ENCODE measurements around the gene LITAF. TPM values are rescaled to one million over a fixed set of nuclear protein-coding genes. Genes with fewer than 3 reads are reported as not detected.

The LITAF gene
- total and polyA plus RNA-seq, 2 of the 4 experiments (the other 2 are of a cell fraction) = 113 to 206 TPM

- peaks cover 5% of the 10 kb centered on the region; the same call in 1 of the 2 replicates for H3K9me1 ChIP-seq (ENCODE audit: insufficient read depth, low read length)
- TF ChIP-seq MAFK (IDR thresholded peaks at IDR 0.05; ENCODE audit: low read depth, low read length) (no peak), RFX5 (IDR thresholded peaks at IDR 0.05; ENCODE audit: low read depth, low read length) (no peak), BHLHE40 (IDR thresholded peaks at IDR 0.05; ENCODE audit: low read depth, low read length) (no peak), RCOR1 (IDR thresholded peaks at IDR 0.05; ENCODE audit: insufficient replicate concordance, low read length) (no peak), MXI1 (IDR thresholded peaks at IDR 0.05; ENCODE audit: borderline replicate concordance, low read depth, low read length) (no peak), FOS (IDR thresholded peaks at IDR 0.05; ENCODE audit: low read depth, low read length) (no peak), SMC3 (IDR thresholded peaks at IDR 0.05; ENCODE audit: low read depth, low read length) (no peak)
- H3K23ac ChIP-seq (ENCODE audit: low read depth, low read length) = no peak overlapping the region
- H3K4me2 ChIP-seq (ENCODE audit: low read depth, low read length) = no peak overlapping the region
- in situ Hi-C loops (cut with MboI; ENCODE audit: low sequenced_read_pairs) = no loop called here
- H3K4me3 ChIP-seq (ENCODE audit: insufficient read depth, low read depth, low read length) = no peak overlapping the region
- no TSS peak for BruUV-seq (replicated peaks)
- H3K4ac ChIP-seq (ENCODE audit: low read depth, low read length) = no peak overlapping the region
- no peak overlapping the region for H4K91ac ChIP-seq (ENCODE audit: insufficient read depth, low read depth, low read length)
- 97% methylated on average over 9 of the region's 11 CpGs; no CpG with 5 or more reads in 1 of the 2 experiments for WGBS, 2 experiments (ENCODE audit: extremely low coverage in 2 of 2, insufficient read length in 1 of 2)
- no peak overlapping the region for H3K56ac ChIP-seq (ENCODE audit: extremely low read depth, insufficient read depth, low read length)
- H3K9me3 ChIP-seq (ENCODE audit: control insufficient read depth, insufficient read depth, low read length) = peaks cover 13% of the 10 kb centered on the region
- no peak overlapping the region for H4K8ac ChIP-seq (ENCODE audit: low read depth in 2 of 2, low read length in 2 of 2)
- peaks cover 8% of the 10 kb centered on the region for H4K20me1 ChIP-seq (ENCODE audit: insufficient read depth, low read length)
- H2BK15ac ChIP-seq (ENCODE audit: low read depth, low read length) = no peak overlapping the region
- H2BK120ac ChIP-seq (ENCODE audit: low read depth, low read length) = no peak overlapping the region
- ChIA-PET CTCF (no interaction called here), POLR2A (ENCODE audit: unreplicated experiment) (no interaction called here)
- no peaks in the 10 kb centered on the region for H3K4me1 ChIP-seq (ENCODE audit: control insufficient read depth, insufficient read depth, low read length)
- H4K5ac ChIP-seq (ENCODE audit: low read depth, low read length) = no peak overlapping the region
- H3K18ac ChIP-seq (ENCODE audit: low read depth, low read length) = no peak overlapping the region
- dilution Hi-C loops (cut with HindIII; ENCODE audit: low sequenced_read_pairs, unreplicated experiment) = no loop called here
- intact Hi-C loops (cut with micrococcal nuclease) = no loop called here
- no peak overlapping the region for H2BK20ac ChIP-seq (ENCODE audit: low read depth, low read length)
- no peak overlapping the region for H3K14ac ChIP-seq (replicated peaks; ENCODE audit: low read depth, low read length)
- H2BK5ac ChIP-seq (ENCODE audit: low read depth, low read length, poor library complexity, severe bottlenecking) = no peak overlapping the region
- no peak overlapping the region for H2AK5ac ChIP-seq (ENCODE audit: low read depth, low read length)
- peaks cover 79% of the 10 kb centered on the region for H3K36me3 ChIP-seq (ENCODE audit: control insufficient read depth, insufficient read depth, low read length)
- ATAC-seq (ENCODE audit: low read depth) (no peak), DNase-seq (no peak)
- H3K27ac ChIP-seq (ENCODE audit: insufficient read depth, low read length) = no peak overlapping the region
- no peak overlapping the region for H3K9ac ChIP-seq (ENCODE audit: low read depth, low read length)
- peaks cover 20 to 39% of the 10 kb centered on the region in 2 experiments for H3K79me1 ChIP-seq (ENCODE audit: low read depth in 1 of 2, low read length in 2 of 2)
- no peaks in the 10 kb centered on the region for H3K27me3 ChIP-seq (ENCODE audit: control insufficient read depth, insufficient read depth, low read length)
- H2AFZ ChIP-seq (replicated peaks; ENCODE audit: low read length, poor library complexity) = no peak overlapping the region
- H2AK9ac ChIP-seq (replicated peaks; ENCODE audit: low read depth, low read length, poor library complexity) = no peak overlapping the region
Measured at GRCh38 chr16:11553371-11553770, 33.3 kb downstream of the LITAF start.
